PC-3 (cell line): ENCODE results near the gene DOCK1.

ENCODE experiments used
- EZH2 ChIP-seq: fragments of 300-600 bp; sonication (generic); IDR thresholded peaks from one replicate; pipeline ENCODE4 v1.6.1; 2017; ENCODE audit warnings: antibody characterized with exemption, mild to moderate bottlenecking, low read length; ENCODE audit not compliant: unreplicated experiment
- EZH2phosphoT487 ChIP-seq: fragments of 300-600 bp; sonication (generic); IDR thresholded peaks from 2 replicates; pipeline ENCODE4 v1.6.1; 2018; ENCODE audit warnings: mild to moderate bottlenecking, antibody characterized with exemption, low read length, borderline replicate concordance
- TF ChIP-seq, protein P1 (sequence below): fragments of 300-600 bp; sonication (generic); conservative IDR thresholded peaks from 2 replicates; pipeline ENCODE4 v1.5.1; 2017; ENCODE audit warnings: antibody characterized with exemption, low read depth, mild to moderate bottlenecking, low read length

GRCh38 chr10:127123626-127124025 is 218.4 kb downstream of the DOCK1 start:
- TF ChIP-seq, protein P1, sequence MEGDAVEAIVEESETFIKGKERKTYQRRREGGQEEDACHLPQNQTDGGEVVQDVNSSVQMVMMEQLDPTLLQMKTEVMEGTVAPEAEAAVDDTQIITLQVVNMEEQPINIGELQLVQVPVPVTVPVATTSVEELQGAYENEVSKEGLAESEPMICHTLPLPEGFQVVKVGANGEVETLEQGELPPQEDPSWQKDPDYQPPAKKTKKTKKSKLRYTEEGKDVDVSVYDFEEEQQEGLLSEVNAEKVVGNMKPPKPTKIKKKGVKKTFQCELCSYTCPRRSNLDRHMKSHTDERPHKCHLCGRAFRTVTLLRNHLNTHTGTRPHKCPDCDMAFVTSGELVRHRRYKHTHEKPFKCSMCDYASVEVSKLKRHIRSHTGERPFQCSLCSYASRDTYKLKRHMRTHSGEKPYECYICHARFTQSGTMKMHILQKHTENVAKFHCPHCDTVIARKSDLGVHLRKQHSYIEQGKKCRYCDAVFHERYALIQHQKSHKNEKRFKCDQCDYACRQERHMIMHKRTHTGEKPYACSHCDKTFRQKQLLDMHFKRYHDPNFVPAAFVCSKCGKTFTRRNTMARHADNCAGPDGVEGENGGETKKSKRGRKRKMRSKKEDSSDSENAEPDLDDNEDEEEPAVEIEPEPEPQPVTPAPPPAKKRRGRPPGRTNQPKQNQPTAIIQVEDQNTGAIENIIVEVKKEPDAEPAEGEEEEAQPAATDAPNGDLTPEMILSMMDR = no peak
- TF ChIP-seq EZH2 (no peak), EZH2phosphoT487 (no peak)
